Stomach smooth muscle (tissue), 2 donors: ENCODE results near the gene TAS2R3.
"Not testable (repeated sequence)": the region's sequence is repeated elsewhere in the genome, so short reads cannot be mapped to it uniquely, and the experiment has no call there.

Experiments used
- H3K27ac ChIP-seq: one replicate; pipeline ENCODE4 v1.7.0; 2013; ENCODE audit warnings: mild to moderate bottlenecking, low read length, inconsistent platforms
- H3K27me3 ChIP-seq, 2 donors: one replicate each; pipeline ENCODE4 v1.7.0; 2013; ENCODE audit warnings: low read length in 2 of 2; ENCODE audit not compliant: insufficient read depth in 2 of 2, control insufficient read depth in 1 of 2
- H3K36me3 ChIP-seq, 2 donors: one replicate each; pipeline ENCODE4 v1.7.0; 2013; ENCODE audit warnings: low read length in 2 of 2; ENCODE audit not compliant: control insufficient read depth in 2 of 2, insufficient read depth in 2 of 2
- H3K4me1 ChIP-seq: one replicate; pipeline ENCODE4 v1.7.0; 2013; ENCODE audit warnings: low read length; ENCODE audit not compliant: control insufficient read depth, insufficient read depth
- H3K4me3 ChIP-seq, 2 donors: one replicate each; pipeline ENCODE4 v1.7.0; 2013; ENCODE audit warnings: low read length in 2 of 2
- H3K9ac ChIP-seq, 2 donors: one replicate each; pipeline ENCODE4 v1.7.0; 2013; ENCODE audit warnings: low read length in 2 of 2, mild to moderate bottlenecking in 1 of 2
- H3K9me3 ChIP-seq, 2 donors: one replicate each; pipeline ENCODE4 v1.7.0; 2013; ENCODE audit warnings: low read length in 2 of 2; ENCODE audit not compliant: control insufficient read depth in 2 of 2
- donor health status: healthy.
- donor health status: Pancreatic carcinoma.

Gene TAS2R3

DNA sequence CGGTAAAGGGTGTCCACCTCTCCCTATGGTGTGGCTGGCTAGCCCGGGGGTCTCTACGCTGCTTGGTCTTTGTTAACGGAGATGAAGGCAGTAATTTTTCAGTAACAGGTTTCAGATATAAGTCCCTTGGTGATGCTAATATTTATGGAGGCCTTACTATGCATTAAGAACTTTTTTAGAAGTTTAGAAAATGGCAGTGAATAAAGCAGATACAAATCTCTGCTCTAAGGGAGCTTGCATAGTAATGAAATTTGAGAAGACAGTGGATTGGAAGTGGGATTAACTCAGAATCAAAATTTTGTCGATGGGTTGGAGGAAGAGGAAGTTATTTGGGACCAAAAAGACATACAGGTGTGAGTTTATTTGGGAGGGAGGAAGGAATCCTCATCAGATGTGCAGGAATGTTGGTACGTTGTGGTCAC is 25.3 kb upstream of the TAS2R3 start:
- Histone ChIP-seq H3K36me3 (peaks cover 18 to 23% of the 10 kb centered on the region in 2 donors), H3K9ac (peak overlapping the region; percentile 91 to 93), H3K9me3 (no peaks in the 10 kb centered on the region), H3K4me3 (peak overlapping the region; percentile 100), H3K27ac (peak overlapping the region; percentile 78), H3K4me1 (peaks cover 16% of the 10 kb centered on the region), H3K27me3 (no peaks in the 10 kb centered on the region)

DNA sequence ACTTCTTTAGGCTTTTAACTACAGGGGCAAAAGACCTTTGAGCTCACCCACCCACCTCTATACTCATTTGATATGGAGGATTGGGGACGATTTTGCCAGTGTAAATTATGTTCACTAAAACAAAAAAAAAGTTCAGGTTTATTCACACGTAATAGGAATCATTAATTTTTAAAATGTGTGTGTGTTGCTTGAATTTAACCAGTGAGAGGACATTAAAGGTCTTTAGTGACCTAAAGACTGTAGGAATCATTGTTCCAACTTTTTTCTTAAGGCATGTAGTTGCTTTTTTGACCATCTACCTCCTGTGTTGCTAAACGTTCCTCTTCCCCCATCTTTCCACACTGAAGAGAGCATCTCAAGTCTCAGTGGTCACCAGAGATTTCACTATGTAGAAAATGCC is 24.6 kb upstream of the TAS2R3 start:
- no peak overlapping the region for H3K9ac ChIP-seq
- H3K27ac ChIP-seq = no peak overlapping the region
- H3K9me3 ChIP-seq = no peaks in the 10 kb centered on the region
- no peaks in the 10 kb centered on the region for H3K27me3 ChIP-seq
- H3K36me3 ChIP-seq = peaks cover 25 to 30% of the 10 kb centered on the region in 2 donors
- H3K4me3 ChIP-seq = peak overlapping the region in 1 of 2 donors; percentile 100
- H3K4me1 ChIP-seq = peaks cover 16% of the 10 kb centered on the region

DNA sequence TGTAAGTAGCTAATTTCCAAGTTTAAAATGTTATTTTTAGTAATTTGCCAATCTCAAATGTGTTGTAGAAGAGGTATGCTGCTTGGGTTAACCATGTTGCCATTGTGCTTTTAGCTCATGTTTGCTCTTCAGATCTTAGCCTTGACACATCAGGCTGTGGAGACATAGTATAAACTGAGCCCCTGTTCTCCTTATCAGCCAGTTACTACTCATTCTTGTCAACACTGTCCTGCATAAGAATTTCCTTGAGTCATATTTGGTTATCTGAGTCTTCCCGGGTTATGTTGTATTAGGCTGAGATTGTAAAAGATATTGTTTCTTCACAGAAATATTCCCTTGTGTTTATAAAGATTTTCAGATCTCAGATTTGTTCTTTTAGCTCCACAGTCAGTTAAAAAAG is 21.7 kb upstream of the TAS2R3 start:
- Histone ChIP-seq H3K27ac (no peak overlapping the region), H3K4me1 (peaks cover 13% of the 10 kb centered on the region), H3K9ac (no peak overlapping the region), H3K36me3 (peaks cover 28 to 37% of the 10 kb centered on the region in 2 donors), H3K4me3 (no peak overlapping the region), H3K27me3 (no peaks in the 10 kb centered on the region), H3K9me3 (no peaks in the 10 kb centered on the region)

DNA sequence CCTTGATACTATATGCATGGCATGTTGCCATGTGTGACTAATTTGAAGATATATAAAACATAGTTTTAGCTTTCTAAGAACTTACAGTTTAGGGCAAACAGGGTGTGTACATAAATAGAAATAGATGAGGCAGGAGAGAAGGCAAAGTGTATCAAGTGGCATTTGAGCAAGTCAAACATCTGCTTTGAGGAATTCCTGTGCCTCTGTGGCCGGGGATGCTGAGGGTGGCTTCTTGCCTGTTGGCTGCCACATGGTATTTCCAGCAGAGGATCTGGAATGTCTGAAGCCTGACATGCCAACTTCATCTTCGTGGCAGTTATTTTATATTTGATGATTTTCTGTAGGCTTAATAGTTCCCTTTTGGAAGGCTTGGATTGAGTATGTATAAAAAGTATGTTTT is 19.8 kb upstream of the TAS2R3 start:
- Histone ChIP-seq H3K9ac (no peak overlapping the region), H3K27me3 (no peaks in the 10 kb centered on the region), H3K36me3 (peaks cover 36 to 37% of the 10 kb centered on the region in 2 donors), H3K4me1 (peaks cover 5% of the 10 kb centered on the region), H3K4me3 (no peak overlapping the region), H3K27ac (no peak overlapping the region), H3K9me3 (no peaks in the 10 kb centered on the region)

DNA sequence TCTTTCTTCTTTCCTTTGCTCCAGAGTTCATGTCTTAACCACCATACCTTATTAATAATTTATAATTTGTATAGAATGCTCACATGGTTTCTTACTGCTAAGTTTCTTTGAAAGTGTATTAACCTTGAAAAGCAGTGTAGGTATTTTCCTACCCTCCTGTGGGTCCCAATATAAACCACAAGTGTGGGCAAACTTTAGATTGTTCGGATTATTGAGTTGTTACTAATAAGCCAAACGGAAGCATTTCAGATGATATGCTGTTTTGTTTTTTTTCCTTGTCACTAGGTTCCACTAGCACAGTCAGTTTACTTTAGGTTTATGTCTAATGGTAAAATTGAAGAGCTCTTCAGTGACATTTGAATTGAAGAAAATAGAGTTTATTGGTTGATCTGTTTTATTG is 15.5 kb upstream of the TAS2R3 start:
- no peak overlapping the region for H3K4me3 ChIP-seq
- H3K9me3 ChIP-seq = peaks cover 4 to 17% of the 10 kb centered on the region in 2 donors
- H3K27ac ChIP-seq = no peak overlapping the region
- H3K9ac ChIP-seq = no peak overlapping the region
- no peaks in the 10 kb centered on the region for H3K4me1 ChIP-seq
- peaks cover 43 to 51% of the 10 kb centered on the region in 2 donors for H3K36me3 ChIP-seq
- H3K27me3 ChIP-seq = no peaks in the 10 kb centered on the region

DNA sequence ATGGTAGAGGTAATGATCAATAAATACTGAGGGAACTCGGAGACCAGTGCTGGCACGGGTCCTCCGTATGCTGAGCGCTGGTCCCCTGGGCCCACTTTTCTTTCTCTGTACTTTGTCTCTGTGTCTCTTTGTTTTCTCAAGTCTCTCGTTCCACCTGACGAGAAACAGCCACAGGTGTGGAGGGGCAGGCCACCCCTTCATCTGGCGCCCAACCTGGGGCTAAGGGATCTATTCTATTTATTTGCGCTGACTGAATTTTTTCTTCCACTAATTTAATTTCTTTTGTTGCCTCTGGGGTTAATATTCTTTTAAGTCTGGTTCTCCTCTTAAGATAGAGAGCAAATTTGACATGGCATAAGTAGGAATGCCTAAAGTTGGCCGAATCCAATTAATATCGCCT is 12.0 kb upstream of the TAS2R3 start:
- Histone ChIP-seq H3K9me3 (peaks cover 4 to 17% of the 10 kb centered on the region in 2 donors), H3K36me3 (peaks cover 31 to 40% of the 10 kb centered on the region in 2 donors)
- not testable (repeated sequence) for H3K27me3 ChIP-seq, H3K4me1 ChIP-seq, H3K27ac ChIP-seq, H3K4me3 ChIP-seq, H3K9ac ChIP-seq

DNA sequence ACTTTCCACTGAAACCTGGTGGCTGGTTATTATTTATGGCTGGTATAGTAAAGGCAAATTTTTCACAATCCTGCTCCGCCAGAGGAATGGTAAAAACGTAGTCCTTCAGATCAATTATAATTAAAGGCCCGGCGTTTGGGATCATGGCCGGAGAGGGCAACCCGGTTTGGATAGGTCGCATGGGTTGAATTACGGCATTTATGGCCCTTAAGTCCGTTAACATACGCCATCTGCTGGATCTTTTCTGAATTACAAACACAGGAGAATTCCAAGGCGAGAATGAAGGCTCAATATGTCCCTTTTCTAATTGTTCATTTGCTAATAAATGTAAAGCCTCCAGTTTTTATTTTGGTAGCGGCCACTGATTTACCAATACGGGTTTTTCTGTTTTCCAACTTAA is 11.3 kb upstream of the TAS2R3 start:
- peaks cover 37 to 46% of the 10 kb centered on the region in 2 donors for H3K36me3 ChIP-seq
- H3K27me3 ChIP-seq = no peaks in the 10 kb centered on the region
- H3K9me3 ChIP-seq = peaks cover 4 to 17% of the 10 kb centered on the region in 2 donors
- no peaks in the 10 kb centered on the region for H3K4me1 ChIP-seq
- H3K27ac ChIP-seq = no peak overlapping the region
- H3K4me3 ChIP-seq = no peak overlapping the region
- no peak overlapping the region for H3K9ac ChIP-seq

DNA sequence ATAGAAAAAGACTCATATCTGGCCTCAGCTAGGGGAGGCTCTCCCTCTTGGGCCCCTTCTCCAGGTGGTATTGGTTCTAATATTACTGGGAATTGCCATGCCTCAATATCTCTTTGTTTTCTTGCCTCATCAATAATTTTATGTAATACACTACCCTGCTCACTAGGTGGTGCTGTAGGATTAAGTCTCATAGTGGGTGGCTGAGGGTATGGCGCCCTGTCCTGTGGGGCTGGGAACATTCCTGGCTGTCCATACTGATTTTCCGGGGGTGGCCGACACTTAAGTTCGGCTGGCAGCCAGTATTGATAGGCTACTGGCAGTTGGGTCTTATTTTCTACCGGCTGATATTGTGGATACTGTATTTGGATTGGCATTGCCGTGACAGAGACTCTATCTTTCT is 9.0 kb upstream of the TAS2R3 start:
- Histone ChIP-seq H3K36me3 (peaks cover 37 to 43% of the 10 kb centered on the region in 2 donors), H3K4me3 (no peak overlapping the region), H3K9me3 (peaks cover 4 to 17% of the 10 kb centered on the region in 2 donors), H3K27ac (no peak overlapping the region), H3K4me1 (no peaks in the 10 kb centered on the region), H3K9ac (no peak overlapping the region), H3K27me3 (no peaks in the 10 kb centered on the region)

DNA sequence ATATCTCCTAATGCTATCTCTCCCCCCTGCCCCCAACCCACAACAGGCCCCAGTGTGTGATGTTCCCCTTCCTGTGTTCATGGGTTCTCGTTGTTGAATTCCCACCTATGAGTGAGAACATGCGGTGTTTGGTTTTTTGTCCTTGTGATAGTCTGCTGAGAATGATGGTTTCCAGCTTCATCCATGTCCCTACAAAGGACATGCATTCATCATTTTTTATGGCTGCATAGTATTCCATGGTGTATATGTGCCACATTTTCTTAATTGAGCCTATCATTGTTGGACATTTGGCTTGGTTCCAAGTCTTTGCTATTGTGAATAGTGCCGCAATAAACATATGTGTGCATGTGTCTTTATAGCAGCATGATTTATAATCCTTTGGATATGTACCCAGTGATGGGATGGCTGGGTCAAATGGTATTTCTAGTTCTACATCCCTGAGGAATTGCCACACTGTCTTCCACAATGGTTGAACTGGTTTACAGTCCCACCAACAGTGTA is 6.2 kb downstream of the TAS2R3 start:
- not testable (repeated sequence) for H3K4me1 ChIP-seq, H3K9ac ChIP-seq, H3K36me3 ChIP-seq, H3K4me3 ChIP-seq, H3K9me3 ChIP-seq, H3K27me3 ChIP-seq, H3K27ac ChIP-seq

DNA sequence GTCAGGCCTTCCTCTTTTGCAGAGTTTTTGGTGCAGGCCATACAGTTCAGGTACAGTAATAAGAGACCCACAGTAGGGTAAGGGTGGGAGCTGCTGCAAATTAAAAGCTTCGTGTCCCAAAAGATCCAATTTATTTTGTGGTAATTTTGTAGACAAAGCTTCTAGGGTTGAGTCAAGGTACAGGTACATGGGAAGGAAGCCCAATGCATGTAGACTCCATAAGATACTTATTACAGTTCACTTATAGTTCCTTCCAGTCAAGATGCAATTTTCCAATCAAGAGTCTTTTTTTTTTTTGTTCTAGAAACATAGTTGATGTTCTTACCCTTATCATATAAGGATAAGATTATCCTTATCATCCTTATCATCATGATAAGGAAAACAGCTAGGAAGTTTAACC is 12.5 kb downstream of the TAS2R3 start, which contains the start of gene TAS2R4:
TSS of gene TAS2R4 (plus strand) at position 301 of the 400 bp plus-strand sequence. CDS start 1,815 bp downstream, outside the sequence.
- Histone ChIP-seq H3K9ac (no peak within 1 kb of the TSS), H3K27ac (no peak within 1 kb of the TSS), H3K4me1 (no peaks in the 10 kb centered on the region), H3K9me3 (peaks cover 0 to 3% of the 10 kb centered on the region in 2 donors), H3K27me3 (no peaks in the 10 kb centered on the region), H3K4me3 (no peak within 1 kb of the TSS), H3K36me3 (peaks cover 8 to 10% of the 10 kb centered on the region in 2 donors)

DNA sequence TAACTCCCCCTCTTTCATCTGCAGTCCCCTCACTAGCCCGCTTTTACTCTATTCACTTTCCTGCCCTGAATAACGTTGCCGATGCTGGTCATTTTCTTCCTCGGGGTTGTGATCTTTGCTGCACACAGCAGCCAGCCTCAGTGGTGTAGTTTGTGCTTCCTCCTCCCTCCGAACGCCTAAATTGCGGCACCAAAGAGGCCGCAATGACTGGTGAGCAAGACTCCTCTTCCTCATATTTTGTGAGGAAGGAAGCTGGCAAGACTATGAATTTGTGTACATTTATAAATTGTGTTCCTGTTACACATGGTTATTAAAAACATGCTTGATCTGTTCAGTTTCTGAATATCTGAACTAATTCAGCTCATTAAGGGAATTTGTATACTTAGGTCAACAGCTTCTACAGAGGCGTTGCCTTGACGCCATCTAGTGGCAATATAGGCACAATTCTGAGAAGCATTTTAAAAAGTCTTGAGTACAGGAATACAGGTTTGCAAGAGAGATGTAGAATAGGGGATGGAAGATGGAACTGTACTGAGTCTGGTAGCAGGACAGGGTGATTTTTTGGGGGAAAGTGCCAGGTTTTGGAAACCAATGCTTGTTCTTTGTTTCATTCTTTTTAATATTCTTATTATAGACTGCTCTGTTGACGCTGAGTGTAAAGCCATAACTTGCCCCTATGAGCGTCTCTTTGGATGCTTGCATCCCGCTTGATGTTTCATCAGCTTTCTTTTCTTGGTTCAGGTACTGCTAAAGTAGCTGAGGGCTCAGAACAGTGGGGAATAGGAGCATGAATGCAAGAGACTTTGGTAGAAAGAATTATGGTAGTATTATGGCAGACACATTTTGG is 22.0 kb downstream of the TAS2R3 start:
- Histone ChIP-seq H3K36me3 (peaks cover 4 to 11% of the 10 kb centered on the region in 2 donors), H3K9ac (no peak overlapping the region), H3K27ac (no peak overlapping the region), H3K9me3 (no peaks in the 10 kb centered on the region), H3K4me1 (no peaks in the 10 kb centered on the region), H3K4me3 (no peak overlapping the region), H3K27me3 (no peaks in the 10 kb centered on the region)
